SU-DHL-6 (cell line): ENCODE measurements around the gene TRAT1.
"Not testable (repeated sequence)": the region's sequence is repeated elsewhere in the genome, so short reads cannot be mapped to it uniquely, and the experiment has no call there.

Source experiments
- H2AFZ ChIP-seq: fragments of 200-600 bp; sonication (generic); 2 replicates; pipeline ENCODE4 v1.6.1; 2014; ENCODE audit warnings: low read depth, mild to moderate bottlenecking, moderate library complexity, mixed read lengths, antibody characterized with exemption, low read length; ENCODE audit not compliant: severe bottlenecking
- H3F3A ChIP-seq: fragments of 200-600 bp; shearing (Covaris generic); 2 replicates; pipeline ENCODE4 v1.6.0; 2016; ENCODE audit warnings: antibody characterized with exemption, mild to moderate bottlenecking; ENCODE audit not compliant: insufficient read depth
- H3K27ac ChIP-seq: fragments of 200-600 bp; sonication (generic); 2 replicates; pipeline ENCODE4 v1.5.1; 2016; ENCODE audit warnings: low read depth, mild to moderate bottlenecking, low read length, moderate library complexity, mixed read lengths
- H3K27me3 ChIP-seq: fragments of 200-600 bp; sonication (generic), shearing (Covaris generic); 2 replicates; pipeline ENCODE4 v1.6.0; 2014; ENCODE audit warnings: mild to moderate bottlenecking, low read length
- H3K36me3 ChIP-seq: fragments of 200-600 bp; sonication (generic); 2 replicates; pipeline ENCODE4 v1.6.1; 2014; ENCODE audit warnings: mild to moderate bottlenecking, low read length, mixed read lengths
- H3K4me2 ChIP-seq: fragments of 300-600, 200-600 bp; shearing (Covaris generic), sonication (generic); 2 replicates; pipeline ENCODE4 v1.6.0; 2014; ENCODE audit warnings: low read length, low read depth, mild to moderate bottlenecking; ENCODE audit not compliant: poor library complexity, severe bottlenecking
- H3K4me3 ChIP-seq: fragments of 200-600 bp; sonication (generic); 2 replicates; pipeline ENCODE4 v1.5.1; 2014; ENCODE audit warnings: antibody characterized with exemption, low read length, mild to moderate bottlenecking, mixed read lengths; ENCODE audit not compliant: insufficient read depth, poor library complexity, severe bottlenecking
- H3K79me2 ChIP-seq: fragments of 200-600 bp; sonication (generic); 2 replicates; pipeline ENCODE4 v1.6.1; 2014; ENCODE audit warnings: mild to moderate bottlenecking, low read length, moderate library complexity; ENCODE audit not compliant: insufficient read depth
- H3K9ac ChIP-seq: fragments of 200-600 bp; sonication (generic); 2 replicates; pipeline ENCODE4 v1.7.0; 2014; ENCODE audit warnings: mild to moderate bottlenecking, low read length
- H3K9me2 ChIP-seq: fragments of 200-600 bp; sonication (generic); replicated peaks from 2 replicates; pipeline ENCODE4 v1.6.1; 2014; ENCODE audit warnings: low read length; ENCODE audit not compliant: insufficient read depth
- H3K9me3 ChIP-seq: fragments of 200-600 bp; sonication (generic); 2 replicates; pipeline ENCODE4 v1.6.1; 2014; ENCODE audit warnings: low read length, mixed read lengths; ENCODE audit not compliant: insufficient read depth
- H4K20me1 ChIP-seq: fragments of 200-600 bp; sonication (generic); 2 replicates; pipeline ENCODE4 v1.6.1; 2014; ENCODE audit warnings: low read depth, mild to moderate bottlenecking, antibody characterized with exemption, low read length, moderate library complexity, mixed read lengths
- CTCF ChIP-seq: fragments of 200-600 bp; sonication (generic); IDR thresholded peaks from one replicate; pipeline ENCODE4 v1.5.1; 2017; ENCODE audit warnings: antibody characterized with exemption, mild to moderate bottlenecking, low read length, moderate library complexity; ENCODE audit not compliant: insufficient read depth, poor library complexity, severe bottlenecking
- EZH2phosphoT487 ChIP-seq: fragments of 200-600 bp; sonication (generic), shearing (Covaris generic); conservative IDR thresholded peaks from 2 replicates; pipeline ENCODE4 v1.6.1; 2018; ENCODE audit warnings: mild to moderate bottlenecking, antibody characterized with exemption, low read length, moderate library complexity, mixed read lengths

The TRAT1 gene

GRCh38 chr3:108806316-108806715 is 16.3 kb upstream of the TRAT1 start:
- H3F3A ChIP-seq, result no peaks in the 10 kb centered on the region
- H3K79me2 ChIP-seq, result no peaks in the 10 kb centered on the region
- no peak overlapping the region for H3K9ac ChIP-seq
- no peak overlapping the region for H3K4me2 ChIP-seq
- TF ChIP-seq EZH2phosphoT487 (no peak), CTCF (no peak)
- no peak overlapping the region for H3K4me3 ChIP-seq
- H3K9me2 ChIP-seq, result no peaks in the 10 kb centered on the region; the same call in 1 of the 2 replicates
- no peaks in the 10 kb centered on the region for H3K36me3 ChIP-seq
- no peaks in the 10 kb centered on the region for H3K9me3 ChIP-seq
- no peaks in the 10 kb centered on the region for H4K20me1 ChIP-seq
- H2AFZ ChIP-seq, result no peak overlapping the region
- H3K27me3 ChIP-seq, result no peaks in the 10 kb centered on the region
- H3K27ac ChIP-seq, result no peak overlapping the region

- Histone ChIP-seq H3K27ac (no peak overlapping the region), H3K79me2 (no peaks in the 10 kb centered on the region), H3K4me3 (no peak overlapping the region), H2AFZ (no peak overlapping the region), H3K9me3 (no peaks in the 10 kb centered on the region), H3F3A (no peaks in the 10 kb centered on the region), H3K9me2 (no peaks in the 10 kb centered on the region), H3K27me3 (no peaks in the 10 kb centered on the region), H4K20me1 (no peaks in the 10 kb centered on the region), H3K36me3 (no peaks in the 10 kb centered on the region), H3K4me2 (no peak overlapping the region), H3K9ac (no peak overlapping the region)
- TF ChIP-seq CTCF (no peak), EZH2phosphoT487 (no peak)
These were observed 4.2 kb upstream of the TRAT1 start for GRCh38 chr3:108818404-108818803.

GRCh38 chr3:108820586-108820985 is 2.0 kb upstream of the TRAT1 start:
- Histone ChIP-seq H3K9me3 (no peaks in the 10 kb centered on the region), H3K4me2 (no peak overlapping the region), H3K27ac (no peak overlapping the region), H3K9ac (no peak overlapping the region), H3K9me2 (no peaks in the 10 kb centered on the region), H3K36me3 (no peaks in the 10 kb centered on the region), H3K79me2 (no peaks in the 10 kb centered on the region), H4K20me1 (no peaks in the 10 kb centered on the region), H3K27me3 (no peaks in the 10 kb centered on the region), H2AFZ (no peak overlapping the region), H3K4me3 (no peak overlapping the region), H3F3A (no peaks in the 10 kb centered on the region)
- TF ChIP-seq EZH2phosphoT487, result no peak
- no peak for TF ChIP-seq CTCF

- Histone ChIP-seq H3K4me3 (no peak overlapping the region), H4K20me1 (no peaks in the 10 kb centered on the region), H3K79me2 (no peaks in the 10 kb centered on the region), H3F3A (no peaks in the 10 kb centered on the region), H3K9me3 (no peaks in the 10 kb centered on the region), H2AFZ (no peak overlapping the region), H3K36me3 (no peaks in the 10 kb centered on the region), H3K9ac (no peak overlapping the region), H3K27ac (no peak overlapping the region), H3K4me2 (no peak overlapping the region), H3K9me2 (no peaks in the 10 kb centered on the region), H3K27me3 (no peaks in the 10 kb centered on the region)
- TF ChIP-seq EZH2phosphoT487, result no peak
- no peak for TF ChIP-seq CTCF
These were observed 641 bp downstream of the TRAT1 start for GRCh38 chr3:108823227-108823626.

- not testable (repeated sequence) for H4K20me1 ChIP-seq, H3K9ac ChIP-seq, H3K9me3 ChIP-seq, H3K27me3 ChIP-seq, H3K79me2 ChIP-seq, H3K4me2 ChIP-seq, H3K9me2 ChIP-seq, H3K36me3 ChIP-seq, H2AFZ ChIP-seq, H3F3A ChIP-seq, H3K4me3 ChIP-seq, H3K27ac ChIP-seq
These were observed 1.2 kb downstream of the TRAT1 start for GRCh38 chr3:108823803-108824202.
